ENCODE results near the gene SLC26A4.

Gene SLC26A4

DNA sequence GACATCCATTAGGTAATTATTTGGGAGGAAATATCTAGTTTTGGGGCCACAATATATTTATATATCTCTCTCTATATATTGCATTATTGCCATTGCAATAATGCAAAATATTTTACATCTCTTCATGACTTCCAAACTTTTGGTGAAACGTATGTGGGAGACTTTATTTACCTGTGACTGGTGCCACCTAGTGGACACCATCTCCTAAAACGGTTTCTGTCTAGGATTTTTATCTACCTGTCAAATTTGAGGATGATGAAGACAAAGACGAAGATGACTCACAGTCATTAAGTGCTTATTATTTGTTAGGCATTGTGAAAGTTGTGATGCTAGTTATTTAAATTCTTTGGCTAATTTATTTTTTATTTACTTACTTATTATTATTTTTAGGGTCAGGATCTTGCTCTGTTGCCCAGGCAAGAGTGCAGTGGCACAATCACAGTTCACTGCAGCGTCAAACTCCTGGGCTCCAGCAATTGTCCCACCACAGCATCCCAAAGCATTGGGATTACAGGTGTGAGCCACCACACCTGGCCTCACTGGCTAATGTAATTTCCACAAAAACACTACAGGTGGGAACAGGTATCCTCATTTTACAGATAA is 64.6 kb downstream of the SLC26A4 start:
- peak; percentile 71 for DNase-seq (ENCODE audit: low read depth)
- H3K4me3 ChIP-seq (ENCODE audit: low read depth, low read length) = no peak overlapping the region
- TF ChIP-seq CTCF (IDR thresholded peaks at IDR 0.05; ENCODE audit: insufficient read depth, low read depth, low read length, missing control alignments) = peak; percentile 48

DNA sequence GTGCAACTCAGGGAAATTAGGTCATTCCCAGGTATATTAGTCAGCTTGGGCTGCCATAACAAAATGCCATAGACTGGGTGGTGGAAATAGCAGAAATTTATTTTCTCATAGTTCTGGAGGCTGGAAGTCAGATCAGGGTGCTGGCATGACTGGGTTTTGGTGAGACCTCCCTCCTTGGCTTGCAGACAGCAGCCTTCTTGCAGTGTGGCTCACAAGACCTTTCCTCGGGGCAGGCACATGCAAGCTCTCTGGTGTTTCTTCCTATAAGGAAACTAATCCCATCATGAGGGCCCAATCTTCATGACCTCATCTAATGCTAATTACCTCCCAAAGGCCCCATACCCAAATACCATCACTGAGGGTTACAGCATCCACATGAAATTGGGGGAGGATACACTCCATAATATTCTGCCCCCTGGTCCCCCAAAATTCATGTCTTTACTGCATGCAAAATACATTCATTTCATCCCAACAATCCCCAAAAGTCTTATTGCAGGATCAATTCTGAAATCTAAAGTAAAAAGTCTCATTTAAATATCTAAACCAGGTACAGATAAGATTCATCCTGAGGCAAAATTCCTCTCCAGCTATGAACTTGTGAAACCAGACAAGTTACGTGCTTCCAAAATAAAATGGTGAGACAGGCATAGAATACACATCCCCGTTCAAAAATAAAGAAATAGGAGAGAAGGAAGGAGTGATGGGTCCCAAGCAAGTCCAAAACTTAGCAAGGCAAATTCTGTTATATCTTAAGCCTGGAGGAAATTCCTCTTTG is 65.9 kb downstream of the SLC26A4 start:
- no peak overlapping the region for H3K4me3 ChIP-seq (ENCODE audit: low read depth, low read length)
- no peak for DNase-seq (ENCODE audit: low read depth)
- TF ChIP-seq CTCF (IDR thresholded peaks at IDR 0.05; ENCODE audit: insufficient read depth, low read depth, low read length, missing control alignments) = no peak

GRCh38 chr7:107728276-107728675 is 67.6 kb downstream of the SLC26A4 start:
- no peak for TF ChIP-seq CTCF (IDR thresholded peaks at IDR 0.05; ENCODE audit: insufficient read depth, low read depth, low read length, missing control alignments)
- H3K4me3 ChIP-seq (ENCODE audit: low read depth, low read length) = no peak overlapping the region
- no peak for DNase-seq (ENCODE audit: low read depth)

- no peak for DNase-seq (ENCODE audit: low read depth)
- no peak for TF ChIP-seq CTCF (IDR thresholded peaks at IDR 0.05; ENCODE audit: insufficient read depth, low read depth, low read length, missing control alignments)
- H3K4me3 ChIP-seq (ENCODE audit: low read depth, low read length) = peak overlapping the region; percentile 81
These were observed 82.3 kb downstream of the SLC26A4 start for GRCh38 chr7:107742678-107743566.

- peak; percentile 98 for DNase-seq (ENCODE audit: low read depth)
- peak within 1 kb of the TSS; percentile 81 for H3K4me3 ChIP-seq (ENCODE audit: low read depth, low read length)
- TF ChIP-seq CTCF (IDR thresholded peaks at IDR 0.05; ENCODE audit: insufficient read depth, low read depth, low read length, missing control alignments) = peak; percentile 69
These were observed 83.1 kb downstream of the SLC26A4 start, which contains the start of gene CBLL1 for GRCh38 chr7:107743567-107744344. TSS of gene CBLL1 (plus strand) at chr7:107744142. CDS start at chr7:107744164, 22 bp downstream.

GRCh38 chr7:107744345-107744750 is 83.7 kb downstream of the SLC26A4 start:
- TF ChIP-seq CTCF (IDR thresholded peaks at IDR 0.05; ENCODE audit: insufficient read depth, low read depth, low read length, missing control alignments) = no peak
- no peak for DNase-seq (ENCODE audit: low read depth)
- peak overlapping the region; percentile 81 for H3K4me3 ChIP-seq (ENCODE audit: low read depth, low read length)

Data from GM12865 (cell line).